C4-2B (cell line): ENCODE data around the gene PPP2R2C.

ENCODE experiments used
- H3K27ac ChIP-seq: fragments of 450-650 bp; 2 replicates; pipeline ENCODE4 v1.5.1; 2017
- ZFX ChIP-seq: fragments of 450-650 bp; IDR thresholded peaks from 2 replicates; pipeline ENCODE4 v1.6.1; 2017
- TF ChIP-seq, protein P1 (sequence below): fragments of 450-650 bp; conservative IDR thresholded peaks from 2 replicates; pipeline ENCODE4 v1.5.1; 2017; ENCODE audit warnings: mild to moderate bottlenecking

The PPP2R2C gene

DNA sequence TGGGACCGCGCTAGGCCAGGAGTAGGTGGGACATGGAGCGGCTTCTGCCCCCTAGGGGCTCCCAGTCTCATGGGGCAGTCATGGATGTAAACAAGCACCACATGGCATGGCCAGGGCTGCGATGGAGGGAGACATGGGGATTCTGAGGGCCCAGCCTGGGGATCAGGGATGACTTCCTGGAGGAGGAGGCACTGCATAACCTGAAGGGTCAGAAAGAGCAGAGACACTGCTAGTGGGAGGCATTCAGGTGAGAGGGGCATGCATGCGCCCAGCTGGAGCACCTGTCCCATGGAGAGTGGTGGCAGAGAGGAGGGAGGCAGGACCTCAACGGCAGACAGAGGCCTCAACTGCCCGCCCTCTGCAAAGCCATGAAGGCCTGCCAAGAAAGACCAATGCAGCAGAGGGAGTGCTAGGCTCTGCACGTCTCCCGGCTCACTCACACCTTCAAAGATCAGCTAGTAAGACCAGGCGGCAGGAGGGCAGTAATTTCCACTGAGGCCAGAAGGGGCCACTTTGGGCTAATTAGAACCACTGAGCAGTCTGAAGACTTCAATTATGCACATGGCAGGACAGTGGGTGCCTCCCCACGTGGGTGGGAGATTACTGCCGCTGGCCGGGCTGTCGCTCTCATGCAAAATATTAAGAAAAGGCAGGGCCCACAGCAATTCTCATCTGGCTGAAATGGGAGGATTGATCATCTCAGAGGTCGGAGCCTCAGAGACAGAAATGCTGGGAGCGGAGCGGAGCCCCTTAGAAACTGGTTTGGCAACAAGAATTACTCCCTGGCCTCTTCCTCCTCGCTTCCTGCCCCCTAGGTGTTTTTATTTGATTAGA is 69.6 kb downstream of the PPP2R2C start:
- H3K27ac ChIP-seq = no peak overlapping the region
- TF ChIP-seq, protein P1, sequence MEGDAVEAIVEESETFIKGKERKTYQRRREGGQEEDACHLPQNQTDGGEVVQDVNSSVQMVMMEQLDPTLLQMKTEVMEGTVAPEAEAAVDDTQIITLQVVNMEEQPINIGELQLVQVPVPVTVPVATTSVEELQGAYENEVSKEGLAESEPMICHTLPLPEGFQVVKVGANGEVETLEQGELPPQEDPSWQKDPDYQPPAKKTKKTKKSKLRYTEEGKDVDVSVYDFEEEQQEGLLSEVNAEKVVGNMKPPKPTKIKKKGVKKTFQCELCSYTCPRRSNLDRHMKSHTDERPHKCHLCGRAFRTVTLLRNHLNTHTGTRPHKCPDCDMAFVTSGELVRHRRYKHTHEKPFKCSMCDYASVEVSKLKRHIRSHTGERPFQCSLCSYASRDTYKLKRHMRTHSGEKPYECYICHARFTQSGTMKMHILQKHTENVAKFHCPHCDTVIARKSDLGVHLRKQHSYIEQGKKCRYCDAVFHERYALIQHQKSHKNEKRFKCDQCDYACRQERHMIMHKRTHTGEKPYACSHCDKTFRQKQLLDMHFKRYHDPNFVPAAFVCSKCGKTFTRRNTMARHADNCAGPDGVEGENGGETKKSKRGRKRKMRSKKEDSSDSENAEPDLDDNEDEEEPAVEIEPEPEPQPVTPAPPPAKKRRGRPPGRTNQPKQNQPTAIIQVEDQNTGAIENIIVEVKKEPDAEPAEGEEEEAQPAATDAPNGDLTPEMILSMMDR = no peak
- no peak for TF ChIP-seq ZFX

DNA sequence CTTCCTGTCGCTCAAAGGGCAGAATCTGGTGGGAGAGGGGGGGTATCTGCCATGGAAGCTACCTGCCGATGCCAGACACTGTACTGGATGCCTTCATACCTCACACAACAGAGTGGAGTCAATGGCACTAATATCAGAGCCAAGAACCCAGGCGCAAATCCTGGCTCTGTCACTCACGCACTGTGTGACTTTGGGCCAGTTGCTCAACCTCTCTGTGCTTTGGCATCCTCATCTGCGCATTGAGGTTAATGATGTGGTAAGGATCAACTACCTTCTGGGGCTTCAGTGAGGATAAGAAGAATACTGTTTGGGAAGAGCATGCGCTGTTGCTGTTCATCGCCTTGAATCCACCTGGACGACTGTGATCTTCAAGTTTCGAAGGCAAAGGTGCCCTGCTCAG is 70.6 kb downstream of the PPP2R2C start:
- TF ChIP-seq, protein P1 = no peak
- TF ChIP-seq ZFX = no peak

DNA sequence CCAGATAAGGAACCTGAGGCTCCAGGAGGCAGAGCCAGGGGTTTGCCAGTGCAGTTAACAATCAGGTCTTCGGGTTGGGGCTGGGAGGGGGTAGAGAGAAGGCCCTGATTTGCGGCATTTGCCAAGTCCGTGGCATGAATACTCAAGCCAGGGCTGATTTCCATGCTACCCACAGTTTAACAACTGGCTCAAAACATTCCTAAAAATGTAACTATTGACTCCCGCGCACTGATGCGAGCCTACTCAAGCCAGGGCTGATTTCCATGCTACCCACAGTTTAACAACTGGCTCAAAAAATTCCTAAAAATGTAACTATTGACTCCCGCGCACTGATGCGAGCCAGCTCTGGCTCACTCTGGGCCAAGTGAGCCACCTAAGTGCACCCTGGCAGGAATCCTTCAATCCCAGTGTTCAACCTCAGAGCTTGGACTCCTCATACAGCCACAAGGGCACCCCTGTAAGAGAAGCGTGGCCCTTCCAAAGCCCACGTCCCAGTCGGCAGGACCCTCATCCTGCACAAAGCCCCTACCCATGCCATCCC is 75.6 kb downstream of the PPP2R2C start:
- no peak overlapping the region for H3K27ac ChIP-seq

More for the DNA sequence above, 70.6 kb downstream of the PPP2R2C start:
- H3K27ac ChIP-seq = no peak overlapping the region

DNA sequence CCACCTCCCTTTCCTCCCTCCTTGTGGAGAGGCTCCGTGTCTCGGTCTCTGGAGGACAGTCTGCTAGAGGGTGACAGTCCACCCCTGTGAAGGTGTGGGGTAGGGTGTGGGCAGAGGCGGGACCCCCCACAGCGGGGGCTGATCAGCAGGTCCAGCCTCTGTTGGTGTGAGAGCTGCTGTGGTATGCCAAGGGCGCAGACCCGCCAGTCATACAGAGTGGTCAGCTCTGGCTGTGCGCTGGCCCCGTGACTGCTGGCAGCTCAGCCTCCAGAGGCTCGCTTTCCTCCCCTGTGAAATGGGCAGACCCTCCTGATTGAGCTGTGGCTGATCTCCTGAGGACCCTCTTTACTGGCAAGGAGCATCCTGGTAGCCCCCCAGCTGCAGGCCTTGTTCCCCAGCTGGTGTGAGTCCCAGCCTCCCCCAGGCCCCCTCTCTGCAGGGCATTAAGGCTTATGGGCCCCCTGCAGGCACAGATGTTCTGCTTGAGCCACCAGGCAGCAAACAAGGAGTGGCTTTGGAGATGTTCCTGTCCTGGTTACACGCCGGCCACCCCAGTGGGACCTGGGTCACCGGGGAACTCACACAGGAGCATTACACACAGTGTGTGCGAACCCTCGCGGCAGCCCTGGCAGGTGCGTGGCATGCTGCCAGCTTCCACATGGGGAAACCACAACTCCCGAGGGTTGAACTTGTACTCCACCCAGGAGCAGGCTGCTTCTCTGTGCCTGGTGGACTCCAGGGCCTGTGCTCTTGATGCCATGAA is 76.8 kb downstream of the PPP2R2C start:
- no peak for TF ChIP-seq ZFX
- TF ChIP-seq, protein P1 = no peak
- H3K27ac ChIP-seq = no peak overlapping the region

More for the DNA sequence above, 75.6 kb downstream of the PPP2R2C start:
- TF ChIP-seq ZFX = no peak
- TF ChIP-seq, protein P1 = no peak

DNA sequence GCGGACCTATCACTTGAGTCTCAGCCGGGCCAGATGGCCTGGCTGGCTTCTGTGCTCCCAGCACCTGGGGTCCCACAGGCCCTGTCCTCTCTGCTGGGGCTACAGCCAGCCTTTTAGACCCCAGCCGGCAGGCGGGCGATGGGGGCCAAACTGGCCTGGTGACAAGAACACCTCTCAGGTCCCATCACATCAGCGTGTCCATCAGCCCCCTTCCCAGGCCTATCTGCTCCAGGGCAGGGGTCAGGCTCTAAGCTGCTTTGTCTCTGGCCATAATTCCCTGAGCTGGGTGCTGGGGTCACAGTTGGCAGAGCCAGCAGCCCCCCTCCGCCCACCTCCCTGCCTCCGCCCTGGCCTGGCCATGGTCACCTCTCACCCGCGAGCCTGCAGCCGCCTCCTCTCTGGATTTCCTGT is 77.7 kb downstream of the PPP2R2C start:
- no peak for TF ChIP-seq ZFX
- TF ChIP-seq, protein P1 = no peak
- H3K27ac ChIP-seq = no peak overlapping the region

DNA sequence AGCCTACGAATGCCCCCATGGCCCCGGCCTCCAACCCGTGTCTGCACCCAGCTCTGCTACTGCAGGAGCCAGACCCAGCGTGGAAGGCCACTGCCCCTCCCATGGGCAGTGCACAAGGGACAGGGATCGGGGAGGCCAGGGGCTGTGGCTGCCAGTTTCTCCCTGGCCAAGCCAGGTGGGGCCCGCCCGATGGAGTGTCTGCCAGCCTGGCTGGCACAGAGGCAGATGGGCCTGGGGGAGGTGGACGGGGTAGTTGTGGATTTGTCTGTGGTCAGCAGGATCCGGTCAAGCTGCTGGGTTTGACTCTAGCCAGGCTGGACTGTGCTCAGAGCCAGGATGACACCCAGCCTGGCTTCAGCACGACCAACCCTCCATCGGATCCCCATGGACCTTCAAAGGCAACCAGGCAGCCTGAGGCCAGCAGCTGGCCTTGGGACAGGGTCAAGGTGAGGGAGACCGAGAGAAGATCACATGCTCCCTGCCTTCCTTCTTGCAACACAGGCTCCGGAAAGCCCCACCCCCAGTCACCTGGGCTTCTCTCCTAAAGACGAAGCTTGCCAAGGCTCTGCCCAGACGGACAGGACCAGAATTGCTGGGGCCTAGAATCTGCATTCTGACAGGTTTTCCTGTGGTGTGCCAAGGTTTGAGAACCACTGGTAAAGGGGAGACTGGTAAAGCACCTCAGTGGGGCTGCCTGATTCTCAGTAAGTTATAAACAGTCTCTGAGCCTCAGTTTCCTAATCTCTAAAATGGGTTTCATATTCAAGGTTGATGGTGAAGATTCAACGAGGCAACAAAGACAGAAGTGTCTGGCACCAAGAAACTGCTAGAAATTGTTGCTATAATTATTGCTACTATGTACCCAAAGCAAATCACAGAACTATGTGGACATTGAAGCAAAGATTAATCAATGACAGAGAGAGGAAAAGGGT is 78.6 kb downstream of the PPP2R2C start:
- TF ChIP-seq, protein P1 = no peak
- no peak for TF ChIP-seq ZFX
- no peak overlapping the region for H3K27ac ChIP-seq
